GM18498 (cell line): ENCODE data around the gene BRINP1.

ENCODE experiments used
- ATAC-seq: cut with Tn5 transposase; IDR thresholded peaks from one replicate; pipeline ENCODE4 v1.9.1; 2021; ENCODE audit warnings: mild to moderate bottlenecking, moderate library complexity; ENCODE audit not compliant: unreplicated experiment

The BRINP1 gene

GRCh38 chr9:119283078-119283794, 86.0 kb downstream of the BRINP1 start:
- no peak for ATAC-seq

DNA sequence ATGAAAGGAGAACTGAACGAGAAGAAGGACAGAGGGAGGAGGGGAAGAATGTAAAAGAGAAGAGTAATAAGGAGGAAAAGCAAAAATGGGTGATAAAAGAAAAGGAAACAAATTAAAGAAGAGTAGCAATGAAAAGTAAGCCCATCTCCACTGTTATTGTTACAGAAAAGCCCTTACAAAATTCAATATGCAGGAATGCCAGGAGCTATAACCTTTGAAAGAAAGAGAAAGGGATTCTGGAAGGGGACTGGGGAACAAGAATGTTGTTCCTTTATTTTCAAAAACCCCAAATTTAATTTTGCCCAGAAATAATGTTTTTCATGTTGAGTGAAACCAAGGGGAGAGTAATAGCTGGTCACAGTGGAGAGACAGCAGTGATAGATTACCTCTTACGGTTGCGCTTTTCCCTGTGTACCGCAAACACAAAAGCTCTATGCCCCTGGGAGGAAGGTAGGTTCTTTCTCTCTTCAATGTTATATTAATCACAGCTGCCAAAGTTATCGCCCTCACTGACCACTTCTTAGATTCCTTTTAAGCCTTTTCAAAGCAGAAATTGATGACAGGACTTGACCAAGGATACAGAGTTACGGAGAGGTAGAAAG, 86.7 kb downstream of the BRINP1 start:
- ATAC-seq, result no peak

- no peak for ATAC-seq
These were observed 88.3 kb downstream of the BRINP1 start for GRCh38 chr9:119280740-119281485.

DNA sequence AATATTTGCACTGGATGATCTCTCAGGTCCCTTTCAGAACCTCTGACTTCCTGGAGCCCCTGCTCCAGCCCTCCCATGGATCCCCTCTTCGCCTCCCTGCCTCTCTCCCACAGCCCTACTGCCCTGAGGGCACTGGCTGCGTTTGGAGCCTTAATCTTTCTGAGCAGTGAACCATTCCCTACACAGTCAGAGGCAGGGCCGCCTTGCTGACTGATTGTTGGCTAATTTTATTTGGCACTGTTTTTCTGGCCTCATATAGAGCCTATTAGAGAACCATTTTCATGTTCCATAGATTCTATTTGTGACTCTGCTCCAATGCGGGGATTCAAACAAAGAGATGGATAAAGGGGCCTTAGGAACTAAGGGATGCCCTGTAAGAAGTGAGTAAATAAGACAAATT, 91.1 kb downstream of the BRINP1 start:
- ATAC-seq, result no peak

GRCh38 chr9:119273984-119274665, 95.1 kb downstream of the BRINP1 start:
- ATAC-seq, result no peak

- no peak for ATAC-seq
These were observed 95.8 kb downstream of the BRINP1 start for GRCh38 chr9:119273325-119273904.

DNA sequence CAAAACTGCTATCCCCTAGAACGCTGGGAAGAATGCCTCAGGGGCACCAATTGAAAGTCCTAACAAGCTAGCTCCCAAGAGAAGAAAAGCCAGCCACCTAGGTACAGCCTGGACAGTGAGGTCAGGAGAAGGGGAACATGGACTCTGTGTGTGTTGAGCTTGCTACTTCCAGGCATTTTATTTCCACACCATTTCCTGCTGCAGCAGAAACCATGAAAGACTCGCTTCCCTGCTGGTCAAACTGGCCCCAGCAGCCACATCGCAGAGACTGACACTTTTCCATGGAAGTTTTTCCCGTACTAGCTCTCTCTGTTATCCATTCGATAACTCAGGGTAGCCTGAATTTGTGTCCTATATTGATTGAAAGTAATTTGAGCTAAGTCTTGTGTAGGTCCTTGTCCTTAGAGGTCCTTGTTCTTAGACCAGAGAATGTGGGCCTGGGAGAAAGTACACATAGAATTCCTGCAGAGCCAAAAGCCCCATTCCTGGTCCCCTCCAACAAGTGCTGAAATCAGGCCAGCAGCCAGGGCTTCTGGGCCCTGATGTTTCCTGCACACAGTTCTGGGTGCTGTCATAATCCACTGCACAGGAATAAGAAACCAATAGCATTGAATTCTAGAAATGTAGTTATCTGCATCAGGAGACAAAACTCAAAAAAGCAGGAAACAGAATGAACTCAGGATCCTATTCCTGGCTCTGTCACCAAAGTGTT, 96.6 kb downstream of the BRINP1 start:
- no peak for ATAC-seq

GRCh38 chr9:119268985-119269384, 100.2 kb downstream of the BRINP1 start:
- no peak for ATAC-seq

GRCh38 chr9:119264165-119264564, 105.1 kb downstream of the BRINP1 start:
- no peak for ATAC-seq

DNA sequence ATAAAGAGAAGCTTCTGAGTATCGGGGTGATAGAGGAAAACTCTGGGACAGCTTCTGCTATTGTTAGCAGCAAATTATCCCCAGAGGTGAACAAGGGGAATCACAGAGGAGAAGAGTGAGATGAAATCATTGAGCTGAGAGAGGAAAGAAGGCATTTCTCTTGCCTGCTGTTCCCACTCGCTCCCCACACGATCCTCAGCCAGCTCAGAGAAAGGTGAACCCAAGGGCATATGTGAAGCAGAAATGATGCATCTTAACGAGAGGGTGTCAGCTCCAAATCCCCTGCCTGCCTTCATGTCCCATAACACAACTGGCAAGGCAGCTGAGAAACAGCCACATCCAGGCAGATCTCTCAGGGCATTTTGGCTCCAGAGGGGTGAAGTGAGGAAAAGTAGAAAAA, 111.6 kb downstream of the BRINP1 start:
- ATAC-seq, result no peak

DNA sequence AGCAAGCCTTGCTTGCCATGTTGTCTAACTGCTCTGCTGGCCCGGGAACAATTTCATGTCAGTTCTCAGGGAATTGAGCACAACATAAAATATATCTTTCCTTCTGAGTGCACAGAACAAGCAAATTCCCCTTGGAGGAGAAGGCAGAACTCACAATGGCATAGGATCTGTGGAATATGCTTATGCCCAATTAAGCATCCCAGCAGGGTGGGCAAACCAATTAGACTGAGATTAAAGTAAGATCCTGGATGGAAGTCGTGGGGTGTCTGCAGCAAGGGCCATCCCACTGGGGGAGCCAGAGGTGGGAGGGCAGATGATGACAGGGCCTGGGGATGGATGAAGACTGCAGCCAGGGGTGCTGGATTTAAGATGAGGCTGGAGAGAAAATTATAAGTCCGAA, 114.1 kb downstream of the BRINP1 start:
- ATAC-seq, result no peak

GRCh38 chr9:119252671-119253299, 116.5 kb downstream of the BRINP1 start:
- no peak for ATAC-seq

DNA sequence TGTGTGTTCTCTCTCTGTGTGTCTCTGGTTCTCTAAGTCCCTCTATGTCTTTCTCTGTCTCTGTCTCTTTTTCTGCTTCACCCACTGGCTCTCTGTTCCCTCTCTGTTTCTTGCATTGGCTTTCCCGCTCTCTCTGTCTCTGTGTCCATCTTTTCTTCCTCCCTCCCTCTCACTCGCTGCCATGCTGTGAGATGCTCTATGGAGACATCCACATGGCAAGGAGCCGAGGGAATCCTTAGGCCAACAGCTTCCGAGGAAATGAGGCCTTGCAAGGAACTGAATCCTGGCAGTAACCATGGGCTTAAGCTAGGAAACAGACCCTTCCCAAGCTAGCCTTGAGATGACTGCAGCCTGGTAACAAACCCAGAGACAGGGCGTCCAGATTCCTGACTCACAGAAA, 117.3 kb downstream of the BRINP1 start:
- no peak for ATAC-seq

GRCh38 chr9:119250730-119251129, 118.5 kb downstream of the BRINP1 start:
- ATAC-seq, result no peak

- ATAC-seq, result no peak
These were observed 128.7 kb downstream of the BRINP1 start for GRCh38 chr9:119240546-119240945.

GRCh38 chr9:119234636-119235035, 134.6 kb downstream of the BRINP1 start:
- ATAC-seq, result no peak

- ATAC-seq, result no peak
These were observed 141.8 kb downstream of the BRINP1 start for GRCh38 chr9:119227422-119227821.

GRCh38 chr9:119224431-119224830, 144.8 kb downstream of the BRINP1 start:
- no peak for ATAC-seq

DNA sequence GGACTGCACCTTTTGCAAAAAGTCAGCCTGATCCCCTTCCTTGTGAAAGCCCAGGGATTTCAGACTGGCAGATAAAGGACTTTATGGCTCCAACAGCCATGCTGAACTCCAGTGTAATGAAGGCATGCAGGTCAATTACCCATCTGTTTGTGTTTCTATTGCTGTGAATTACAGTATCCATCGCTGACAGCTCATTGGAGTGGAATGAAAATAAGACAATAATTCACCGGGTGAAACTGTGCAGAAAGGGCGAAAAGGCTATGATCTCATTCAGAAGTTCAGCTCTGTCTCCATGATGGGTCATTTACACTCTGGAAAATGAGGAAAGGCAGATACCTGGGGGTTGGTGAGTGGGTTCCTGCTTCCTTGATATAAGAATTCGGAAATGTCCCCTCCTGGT, 148.0 kb downstream of the BRINP1 start:
- no peak for ATAC-seq

- ATAC-seq, result no peak
These were observed 150.9 kb downstream of the BRINP1 start for GRCh38 chr9:119218293-119218692.
